IPS DF 4.7 (cell line): Measurements from ENCODE around the gene NUTM1.
A peak's percentile ranks its signal among the peaks of the same experiment; 100 is the strongest.

ENCODE experiments used
- DNase-seq: peaks from one replicate; pipeline ENCODE4 v3.0.0-alpha.2; 2013; ENCODE audit warnings: low spot score; ENCODE audit errors: extremely low read depth

The NUTM1 gene

GRCh38 chr15:34342737-34343575, at the start of gene NUTM1, which contains the start of gene NOP10:
Gene NUTM1, plus strand, starts transcription at chr15:34343315. Its CDS starts 382 bp downstream, at chr15:34343697.
Gene NOP10, minus strand, starts transcription at chr15:34343136. Its CDS starts 63 bp downstream, at chr15:34343073.
- DNase-seq = no peak

GRCh38 chr15:34297059-34297458, 46.1 kb upstream of the NUTM1 start:
- no peak for DNase-seq

GRCh38 chr15:34301058-34301457, 42.1 kb upstream of the NUTM1 start:
- DNase-seq = no peak

GRCh38 chr15:34304613-34305012, 38.5 kb upstream of the NUTM1 start:
- DNase-seq = no peak

GRCh38 chr15:34311563-34311962, 31.6 kb upstream of the NUTM1 start:
- no peak for DNase-seq

GRCh38 chr15:34314491-34315490, 28.3 kb upstream of the NUTM1 start:
- DNase-seq = no peak

- DNase-seq = peak; percentile 14
Observed at GRCh38 chr15:34318277-34319079, 24.6 kb upstream of the NUTM1 start.

- DNase-seq = no peak
Observed at GRCh38 chr15:34323217-34323616, 19.9 kb upstream of the NUTM1 start.

- no peak for DNase-seq
Observed at GRCh38 chr15:34324933-34325332, 18.2 kb upstream of the NUTM1 start.

- no peak for DNase-seq
Observed at GRCh38 chr15:34325368-34325767, 17.7 kb upstream of the NUTM1 start.

- no peak for DNase-seq
Observed at GRCh38 chr15:34327906-34328305, 15.2 kb upstream of the NUTM1 start.

- DNase-seq = no peak
Observed at GRCh38 chr15:34329006-34329405, 14.1 kb upstream of the NUTM1 start.

- DNase-seq = no peak
Observed at GRCh38 chr15:34330279-34330678, 12.8 kb upstream of the NUTM1 start.

- DNase-seq = no peak
Observed at GRCh38 chr15:34331809-34332208, 11.3 kb upstream of the NUTM1 start.

GRCh38 chr15:34332553-34333120, 10.5 kb upstream of the NUTM1 start:
- no peak for DNase-seq

- no peak for DNase-seq
Observed at GRCh38 chr15:34334672-34335071, 8.4 kb upstream of the NUTM1 start.

- DNase-seq = no peak
Observed at GRCh38 chr15:34335176-34336032, 7.7 kb upstream of the NUTM1 start.

GRCh38 chr15:34336231-34336990, 6.7 kb upstream of the NUTM1 start:
- no peak for DNase-seq

GRCh38 chr15:34336991-34337556, 6.0 kb upstream of the NUTM1 start:
- DNase-seq = no peak
